Loucy (cell line): ENCODE measurements around the gene PRPH.

Experiments used
- H2AFZ ChIP-seq: fragments of 200-600 bp; sonication (generic); 2 replicates; pipeline ENCODE4 v1.6.0; 2016; ENCODE audit warnings: antibody characterized with exemption, mild to moderate bottlenecking, low read length, moderate library complexity
- H3F3A ChIP-seq: fragments of 200-600 bp; 2 replicates; pipeline ENCODE4 v1.6.0; 2016; ENCODE audit warnings: antibody characterized with exemption, low read depth, mild to moderate bottlenecking
- H3K27me3 ChIP-seq: fragments of 200-600 bp; sonication (generic); 2 replicates; pipeline ENCODE4 v1.6.1; 2014; ENCODE audit warnings: low read length, mild to moderate bottlenecking; ENCODE audit not compliant: insufficient read depth, poor library complexity, severe bottlenecking
- H3K36me3 ChIP-seq: fragments of 200-600 bp; sonication (generic); 2 replicates; pipeline ENCODE4 v1.6.1; 2016; ENCODE audit warnings: low read length; ENCODE audit not compliant: insufficient read depth
- H3K4me1 ChIP-seq: fragments of 200-600 bp; sonication (generic); 2 replicates; pipeline ENCODE4 v1.5.1; 2014; ENCODE audit warnings: low read length, mild to moderate bottlenecking; ENCODE audit not compliant: insufficient read depth, poor library complexity, severe bottlenecking
- H3K4me2 ChIP-seq: fragments of 200-600 bp; sonication (generic); 2 replicates; pipeline ENCODE4 v1.6.0; 2014; ENCODE audit warnings: antibody characterized with exemption, low read length, low read depth, mild to moderate bottlenecking; ENCODE audit not compliant: poor library complexity, severe bottlenecking
- H3K4me3 ChIP-seq: fragments of 200-600 bp; sonication (generic); 2 replicates; pipeline ENCODE4 v1.5.1; 2014; ENCODE audit warnings: low read length, mild to moderate bottlenecking, mixed read lengths; ENCODE audit not compliant: poor library complexity, severe bottlenecking
- H3K79me2 ChIP-seq: fragments of 200-600 bp; sonication (generic); 2 replicates; pipeline ENCODE4 v1.6.1; 2014; ENCODE audit warnings: low read length; ENCODE audit not compliant: insufficient read depth
- H3K9ac ChIP-seq: fragments of 200-600 bp; sonication (generic); 2 replicates; pipeline ENCODE4 v1.6.0; 2014; ENCODE audit warnings: mild to moderate bottlenecking, low read depth, low read length, moderate library complexity; ENCODE audit not compliant: poor library complexity, severe bottlenecking
- H3K9me2 ChIP-seq: fragments of 200-600 bp; sonication (generic); replicated peaks from 2 replicates; pipeline ENCODE4 v1.6.1; 2016; ENCODE audit warnings: low read depth, low read length, mixed read lengths
- H3K9me3 ChIP-seq: fragments of 200-600 bp; sonication (generic); 2 replicates; pipeline ENCODE4 v1.6.1; 2014; ENCODE audit warnings: mild to moderate bottlenecking, antibody characterized with exemption, low read length, low read depth; ENCODE audit not compliant: insufficient read depth
- H4K20me1 ChIP-seq: fragments of 200-600 bp; sonication (generic); 2 replicates; pipeline ENCODE4 v1.6.0; 2014; ENCODE audit warnings: antibody characterized with exemption, low read length, mild to moderate bottlenecking; ENCODE audit not compliant: insufficient read depth, poor library complexity, severe bottlenecking
- EZH2phosphoT487 ChIP-seq: fragments of 200-600 bp; IDR thresholded peaks from 2 replicates; pipeline ENCODE4 v1.6.1; 2018; ENCODE audit warnings: antibody characterized with exemption, mild to moderate bottlenecking, moderate library complexity, borderline replicate concordance
- TF ChIP-seq, protein P1 (sequence below): fragments of 200-600 bp; sonication (generic); conservative IDR thresholded peaks from 2 replicates; pipeline ENCODE4 v1.5.1; 2014; ENCODE audit warnings: mild to moderate bottlenecking, antibody characterized with exemption, low read length

Gene PRPH

DNA sequence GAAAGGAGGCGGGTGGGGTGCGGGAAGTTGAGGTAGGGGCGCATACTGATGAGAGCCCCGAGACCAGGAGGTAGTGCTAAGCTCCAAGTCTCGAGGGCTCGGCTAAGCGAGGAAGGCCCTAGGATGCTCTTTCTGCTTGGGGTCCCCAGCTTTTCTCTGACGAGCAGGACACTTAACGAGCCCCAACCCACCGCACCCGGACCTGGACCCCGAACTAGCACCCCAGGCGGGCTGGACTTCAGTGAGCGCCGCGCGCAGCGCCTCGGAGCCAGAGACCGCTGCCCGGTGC lies 46.8 kb downstream of the PRPH start:
- H3K79me2 ChIP-seq = no peaks in the 10 kb centered on the region
- no peak overlapping the region for H2AFZ ChIP-seq
- H3F3A ChIP-seq = no peaks in the 10 kb centered on the region
- TF ChIP-seq EZH2phosphoT487 = no peak
- TF ChIP-seq, protein P1, sequence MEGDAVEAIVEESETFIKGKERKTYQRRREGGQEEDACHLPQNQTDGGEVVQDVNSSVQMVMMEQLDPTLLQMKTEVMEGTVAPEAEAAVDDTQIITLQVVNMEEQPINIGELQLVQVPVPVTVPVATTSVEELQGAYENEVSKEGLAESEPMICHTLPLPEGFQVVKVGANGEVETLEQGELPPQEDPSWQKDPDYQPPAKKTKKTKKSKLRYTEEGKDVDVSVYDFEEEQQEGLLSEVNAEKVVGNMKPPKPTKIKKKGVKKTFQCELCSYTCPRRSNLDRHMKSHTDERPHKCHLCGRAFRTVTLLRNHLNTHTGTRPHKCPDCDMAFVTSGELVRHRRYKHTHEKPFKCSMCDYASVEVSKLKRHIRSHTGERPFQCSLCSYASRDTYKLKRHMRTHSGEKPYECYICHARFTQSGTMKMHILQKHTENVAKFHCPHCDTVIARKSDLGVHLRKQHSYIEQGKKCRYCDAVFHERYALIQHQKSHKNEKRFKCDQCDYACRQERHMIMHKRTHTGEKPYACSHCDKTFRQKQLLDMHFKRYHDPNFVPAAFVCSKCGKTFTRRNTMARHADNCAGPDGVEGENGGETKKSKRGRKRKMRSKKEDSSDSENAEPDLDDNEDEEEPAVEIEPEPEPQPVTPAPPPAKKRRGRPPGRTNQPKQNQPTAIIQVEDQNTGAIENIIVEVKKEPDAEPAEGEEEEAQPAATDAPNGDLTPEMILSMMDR = no peak
- H4K20me1 ChIP-seq = no peaks in the 10 kb centered on the region
- H3K9me3 ChIP-seq = no peaks in the 10 kb centered on the region
- H3K4me3 ChIP-seq = no peak overlapping the region
- no peak overlapping the region for H3K9ac ChIP-seq
- H3K27me3 ChIP-seq = no peaks in the 10 kb centered on the region
- no peaks in the 10 kb centered on the region for H3K9me2 ChIP-seq
- H3K36me3 ChIP-seq = no peaks in the 10 kb centered on the region
- H3K4me1 ChIP-seq = peaks cover 14% of the 10 kb centered on the region
- H3K4me2 ChIP-seq = no peak overlapping the region

DNA sequence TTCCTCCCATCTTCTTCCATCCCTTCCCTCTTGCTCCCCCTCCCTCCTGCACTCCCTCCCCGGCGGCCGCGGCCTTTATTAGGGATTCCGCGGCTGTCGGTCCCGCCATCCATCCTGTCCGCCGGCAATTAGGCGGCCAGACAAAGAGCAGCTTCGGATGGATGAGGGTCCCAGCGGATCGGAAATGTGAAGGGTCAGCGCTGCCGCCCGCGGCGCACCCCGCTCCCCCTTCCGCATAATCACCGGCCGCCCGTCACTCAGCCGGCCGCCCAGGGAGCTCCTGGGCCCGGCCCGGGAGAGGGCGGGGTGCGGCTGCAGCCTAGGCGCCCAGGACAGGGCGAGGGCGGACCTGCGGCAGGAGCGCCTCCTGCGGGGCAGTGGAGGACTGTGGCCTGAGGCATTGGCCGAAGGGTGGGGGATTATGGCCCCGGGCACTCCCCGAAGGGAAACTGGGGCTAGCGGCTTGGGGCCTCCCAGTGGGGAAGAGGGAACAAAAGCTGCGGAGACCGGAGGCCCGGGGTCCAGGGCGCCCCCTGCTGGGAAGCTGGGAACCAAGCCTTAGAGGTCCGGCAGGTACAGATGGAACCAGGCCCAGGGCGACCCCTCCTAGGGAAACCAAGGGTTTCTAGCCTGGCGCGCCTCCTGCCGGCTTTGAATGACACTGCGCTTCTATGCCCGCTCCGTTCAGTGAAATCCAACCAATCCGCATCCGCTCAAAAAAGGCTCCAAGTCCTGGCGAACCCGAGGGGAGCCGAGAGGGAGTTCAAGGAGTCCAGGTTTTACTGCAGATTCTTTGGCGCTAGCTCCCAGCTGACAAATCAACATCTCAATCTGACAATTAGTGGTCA lies 47.3 kb downstream of the PRPH start:
- no peak for TF ChIP-seq EZH2phosphoT487
- TF ChIP-seq, protein P1 = peak; percentile 84
- Histone ChIP-seq H3K4me2 (no peak overlapping the region), H3F3A (no peaks in the 10 kb centered on the region), H2AFZ (no peak overlapping the region), H3K9me2 (no peaks in the 10 kb centered on the region), H3K4me1 (peaks cover 15% of the 10 kb centered on the region), H4K20me1 (no peaks in the 10 kb centered on the region), H3K9ac (no peak overlapping the region), H3K9me3 (no peaks in the 10 kb centered on the region), H3K79me2 (no peaks in the 10 kb centered on the region), H3K36me3 (no peaks in the 10 kb centered on the region), H3K27me3 (no peaks in the 10 kb centered on the region), H3K4me3 (no peak overlapping the region)

DNA sequence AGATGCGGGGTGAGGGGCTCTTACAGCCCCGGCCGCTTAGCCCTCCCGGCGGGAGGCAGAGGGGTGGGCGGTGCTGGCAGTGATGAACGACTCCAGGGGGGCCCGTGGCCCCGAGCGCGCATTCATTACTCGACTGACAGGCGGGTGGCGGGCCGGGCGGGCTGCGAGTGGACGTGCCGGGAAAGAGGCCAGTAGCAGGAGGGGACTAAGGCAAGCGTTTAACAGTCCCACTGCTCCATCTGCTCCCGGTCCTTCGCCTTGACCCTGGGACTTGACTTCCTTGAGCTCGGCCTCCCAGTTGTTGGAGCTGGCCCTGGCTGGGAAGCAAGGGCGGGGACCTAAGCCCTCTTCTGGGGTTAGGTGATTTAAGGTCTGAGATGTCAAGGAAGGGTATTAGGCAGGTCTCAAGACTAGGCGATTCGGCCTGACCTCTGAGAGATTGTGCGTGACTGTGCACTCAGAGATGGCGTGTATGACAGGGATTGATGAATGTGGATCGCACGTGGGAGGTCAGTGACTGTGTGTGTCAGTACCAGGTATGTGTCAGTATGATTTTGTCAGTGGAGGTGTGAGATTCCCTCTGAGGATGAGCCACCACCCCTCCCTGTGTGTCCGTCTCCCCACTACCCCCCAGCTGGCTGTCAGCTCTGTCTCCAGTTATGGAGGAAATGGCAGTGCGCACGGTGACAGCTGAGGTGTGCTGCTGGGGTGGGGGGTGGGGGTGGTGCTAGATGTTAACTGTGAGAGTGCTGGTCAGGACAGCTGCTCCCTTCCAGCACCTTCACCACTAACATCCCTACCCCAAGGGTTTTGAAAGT lies 48.2 kb downstream of the PRPH start:
- Histone ChIP-seq H2AFZ (no peak overlapping the region), H3K9me2 (no peaks in the 10 kb centered on the region), H3K27me3 (no peaks in the 10 kb centered on the region), H3K4me3 (no peak overlapping the region), H3K36me3 (no peaks in the 10 kb centered on the region), H3K9me3 (no peaks in the 10 kb centered on the region), H3K4me2 (no peak overlapping the region), H3K4me1 (peaks cover 9% of the 10 kb centered on the region), H3K9ac (no peak overlapping the region), H4K20me1 (no peaks in the 10 kb centered on the region), H3K79me2 (no peaks in the 10 kb centered on the region), H3F3A (no peaks in the 10 kb centered on the region)
- TF ChIP-seq EZH2phosphoT487 = no peak
- TF ChIP-seq, protein P1 = no peak
